Choroid plexus epithelial cell (primary cell): ENCODE measurements around the gene ERC1.

Experiments
- DNase-seq: peaks from one replicate; pipeline ENCODE4 v3.0.0-alpha.2; 2010; ENCODE audit warnings: low read depth
- H3K4me3 ChIP-seq: 2 replicates; pipeline ENCODE4 v1.5.1; 2011; ENCODE audit warnings: low read depth, mild to moderate bottlenecking, control low read depth, low read length, moderate library complexity
- TF ChIP-seq, protein P1 (sequence below): conservative IDR thresholded peaks from 2 replicates; pipeline ENCODE4 v1.5.1; 2011; ENCODE audit warnings: low read depth, mild to moderate bottlenecking, control low read depth, inconsistent platforms, low read length, moderate library complexity

ERC1 gene

DNA sequence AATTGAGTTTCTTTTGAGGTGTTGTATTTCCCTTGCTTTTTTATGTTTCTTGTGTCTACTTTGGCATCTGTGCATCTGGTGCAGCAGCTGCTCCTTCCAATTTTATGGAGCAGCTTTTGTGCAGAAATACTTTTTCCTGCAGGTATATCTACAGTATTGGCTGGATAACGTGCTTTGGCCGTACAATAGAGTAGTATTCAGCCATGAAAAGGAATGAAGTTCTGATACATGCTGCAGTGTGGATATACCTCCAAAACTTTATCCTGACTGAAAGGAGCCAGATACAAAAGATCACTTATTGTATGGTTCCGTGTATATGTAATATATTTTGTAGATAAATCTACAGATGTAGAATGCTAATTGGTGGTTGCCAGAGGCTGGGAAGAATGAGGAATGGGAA, 74.6 kb downstream of the ERC1 start:
- DNase-seq, result no peak
- TF ChIP-seq, protein P1, sequence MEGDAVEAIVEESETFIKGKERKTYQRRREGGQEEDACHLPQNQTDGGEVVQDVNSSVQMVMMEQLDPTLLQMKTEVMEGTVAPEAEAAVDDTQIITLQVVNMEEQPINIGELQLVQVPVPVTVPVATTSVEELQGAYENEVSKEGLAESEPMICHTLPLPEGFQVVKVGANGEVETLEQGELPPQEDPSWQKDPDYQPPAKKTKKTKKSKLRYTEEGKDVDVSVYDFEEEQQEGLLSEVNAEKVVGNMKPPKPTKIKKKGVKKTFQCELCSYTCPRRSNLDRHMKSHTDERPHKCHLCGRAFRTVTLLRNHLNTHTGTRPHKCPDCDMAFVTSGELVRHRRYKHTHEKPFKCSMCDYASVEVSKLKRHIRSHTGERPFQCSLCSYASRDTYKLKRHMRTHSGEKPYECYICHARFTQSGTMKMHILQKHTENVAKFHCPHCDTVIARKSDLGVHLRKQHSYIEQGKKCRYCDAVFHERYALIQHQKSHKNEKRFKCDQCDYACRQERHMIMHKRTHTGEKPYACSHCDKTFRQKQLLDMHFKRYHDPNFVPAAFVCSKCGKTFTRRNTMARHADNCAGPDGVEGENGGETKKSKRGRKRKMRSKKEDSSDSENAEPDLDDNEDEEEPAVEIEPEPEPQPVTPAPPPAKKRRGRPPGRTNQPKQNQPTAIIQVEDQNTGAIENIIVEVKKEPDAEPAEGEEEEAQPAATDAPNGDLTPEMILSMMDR, result no peak
- H3K4me3 ChIP-seq, result no peak overlapping the region

DNA sequence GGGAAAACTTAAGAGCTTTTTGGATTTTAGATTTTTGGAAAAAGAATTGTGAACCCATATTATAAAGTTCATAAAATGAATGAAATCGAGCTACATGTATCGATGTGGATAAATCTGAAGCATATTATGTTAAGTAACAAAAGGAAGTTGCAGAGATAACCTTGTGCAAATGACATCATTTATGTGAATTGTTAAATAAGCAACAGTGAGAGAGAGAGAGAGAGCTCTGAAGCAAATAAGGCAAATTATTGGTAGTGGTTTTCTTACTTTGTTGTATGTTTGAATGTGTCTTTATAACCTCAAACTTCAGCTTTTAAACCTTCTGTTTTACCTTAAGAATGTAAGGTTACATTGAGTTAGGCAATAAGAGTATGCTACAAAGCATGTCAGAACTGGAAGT, 78.8 kb downstream of the ERC1 start:
- DNase-seq, result peak; percentile 19
- no peak overlapping the region for H3K4me3 ChIP-seq
- TF ChIP-seq, protein P1, result no peak

DNA sequence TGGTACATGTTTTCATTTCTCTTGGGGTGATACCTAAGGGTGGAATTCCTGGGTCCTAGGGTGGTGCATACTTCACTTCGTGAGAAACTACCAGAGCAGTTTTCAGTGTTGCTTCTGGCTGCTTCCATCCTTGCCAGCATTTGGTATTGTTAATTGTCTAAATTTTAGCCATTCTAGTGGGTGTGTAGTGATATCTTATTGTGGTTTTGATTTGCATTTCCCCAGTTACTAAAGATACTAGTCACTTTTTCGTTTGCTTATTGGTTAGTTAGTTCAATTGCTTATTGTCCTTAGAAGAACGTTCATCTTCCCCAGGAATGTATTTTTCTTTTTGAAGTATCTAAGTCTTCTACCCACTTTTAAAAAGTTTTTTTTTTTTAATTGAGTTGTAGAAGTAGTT, 80.2 kb downstream of the ERC1 start:
- TF ChIP-seq, protein P1, result no peak
- no peak for DNase-seq
- H3K4me3 ChIP-seq, result no peak overlapping the region

DNA sequence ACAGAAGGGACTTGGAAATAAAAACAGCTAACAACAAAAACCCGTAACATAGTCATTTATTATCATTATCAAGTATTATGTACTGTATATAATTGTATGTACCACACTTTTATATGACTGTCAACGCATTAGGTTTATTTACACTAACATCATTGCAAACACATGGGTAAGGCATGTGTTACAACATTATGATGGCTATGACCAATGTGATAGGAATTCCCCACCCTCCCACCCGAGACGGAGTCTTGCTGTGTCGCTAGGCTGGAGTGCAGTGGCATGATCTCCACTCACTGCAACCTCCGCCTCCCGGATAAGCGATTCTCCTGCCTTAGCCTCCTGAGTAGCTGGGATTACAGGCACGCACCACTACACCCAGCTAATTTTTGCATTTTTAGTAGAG, 82.6 kb downstream of the ERC1 start:
- no peak overlapping the region for H3K4me3 ChIP-seq
- DNase-seq, result peak; percentile 46
- TF ChIP-seq, protein P1, result no peak

DNA sequence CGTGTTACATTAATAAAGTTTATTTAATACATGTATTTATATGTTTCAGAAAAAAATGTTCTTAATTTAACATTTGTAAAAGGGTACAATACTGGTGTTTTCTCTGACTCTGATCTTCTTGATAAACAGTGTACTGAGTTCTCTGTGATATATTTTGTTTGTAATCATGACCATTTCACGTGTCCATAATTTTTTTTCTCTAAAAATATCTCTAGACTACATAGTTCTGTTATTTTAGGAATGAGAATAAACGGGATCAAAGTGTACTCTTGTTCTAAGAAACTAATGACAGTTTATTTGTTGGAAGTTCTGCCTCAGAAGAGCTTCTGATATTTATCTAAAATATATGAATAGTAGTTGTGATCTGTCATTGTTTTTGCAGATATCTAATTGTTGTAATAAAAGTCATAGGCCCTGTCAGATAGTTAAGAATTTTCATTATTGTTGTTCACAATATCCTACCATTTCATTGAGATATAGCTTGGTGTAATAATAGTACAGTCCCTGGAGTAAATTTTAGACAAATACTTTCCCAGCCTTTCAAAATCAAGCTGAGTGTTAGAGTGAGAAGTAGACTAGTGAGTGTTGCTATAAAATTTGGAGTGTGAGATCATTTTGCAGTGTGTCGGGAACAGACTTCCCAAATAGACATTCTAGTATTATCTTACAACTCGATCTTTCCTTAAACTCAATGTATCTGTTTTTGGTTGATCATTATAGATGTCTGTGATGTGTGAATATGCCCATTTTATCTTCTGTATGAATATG, 86.2 kb downstream of the ERC1 start:
- TF ChIP-seq, protein P1, result no peak
- no peak overlapping the region for H3K4me3 ChIP-seq
- DNase-seq, result no peak

DNA sequence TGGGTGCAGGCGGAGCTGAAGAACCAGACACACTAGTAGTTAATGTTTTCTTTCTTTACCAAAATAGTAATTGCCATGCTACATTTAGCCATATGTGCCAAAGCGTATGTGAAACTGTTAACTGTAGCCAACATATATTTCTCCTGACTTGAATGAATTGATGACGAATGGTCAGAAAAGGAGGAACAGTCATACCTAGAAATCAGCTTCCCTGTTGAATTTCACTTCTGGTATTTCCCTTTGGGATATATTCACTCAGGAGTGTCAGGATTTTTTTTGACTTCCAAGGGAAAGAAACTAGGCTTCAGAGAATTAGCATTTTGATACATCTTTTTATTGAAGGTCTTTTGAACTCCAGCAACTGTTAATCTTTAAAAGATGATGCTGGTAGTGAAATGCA, 87.0 kb downstream of the ERC1 start:
- no peak for DNase-seq
- no peak overlapping the region for H3K4me3 ChIP-seq
- TF ChIP-seq, protein P1, result no peak

DNA sequence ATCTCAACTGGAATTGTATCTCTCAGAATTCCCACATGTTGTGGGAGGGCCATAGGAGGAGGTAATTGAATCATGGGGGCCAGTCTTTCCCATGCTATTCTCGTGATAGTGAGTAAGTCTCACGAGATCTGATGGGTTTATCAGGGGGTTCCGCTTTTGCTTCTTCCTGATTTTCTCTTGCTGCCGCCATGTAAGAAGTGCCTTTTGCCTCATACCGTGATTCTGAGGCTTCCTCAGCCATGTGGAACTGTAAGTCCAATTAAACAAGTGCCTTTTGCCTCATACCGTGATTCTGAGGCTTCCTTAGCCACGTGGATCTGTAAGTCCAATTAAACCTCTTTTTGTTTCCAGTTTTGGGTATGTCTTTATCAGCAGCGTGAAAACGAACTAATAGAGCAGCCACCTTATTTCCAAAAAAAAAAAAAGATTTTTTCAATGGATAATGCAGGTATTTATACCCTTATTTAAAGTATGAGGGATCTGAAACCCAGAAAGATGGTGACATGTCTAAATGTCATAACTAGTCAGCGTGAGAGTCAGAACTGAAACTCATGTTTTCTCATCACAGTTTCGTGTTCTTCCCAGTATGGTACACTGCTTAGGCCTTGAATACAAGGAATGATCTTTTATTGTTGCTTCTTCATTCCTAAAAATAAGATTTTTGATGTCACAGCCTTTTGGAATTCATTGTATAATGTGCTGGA, 89.6 kb downstream of the ERC1 start:
- no peak for DNase-seq
- no peak overlapping the region for H3K4me3 ChIP-seq
- TF ChIP-seq, protein P1, result no peak
